Ovary (tissue), 9 donors: ENCODE data around the gene PLEK. TPM values are rescaled to one million over a fixed set of nuclear protein-coding genes. Genes with fewer than 3 reads are reported as not detected.

Source experiments
- DNase-seq, 5 donors: peaks; one replicate each; pipeline ENCODE4 v3.0.0-alpha.2; 2019 to 2020
- H3K27ac ChIP-seq, 2 donors: fragments of 200-600 bp; one replicate each; pipeline versions ENCODE4 v1.5.1 to v1.8.0; 2019 to 2022
- H3K27me3 ChIP-seq: fragments of 200-600 bp; one replicate; pipeline ENCODE4 v1.8.0; 2022
- H3K36me3 ChIP-seq: fragments of 200-600 bp; sonication (generic); one replicate; pipeline ENCODE4 v1.5.1; 2019
- H3K4me1 ChIP-seq: one replicate; pipeline ENCODE4 v1.8.1; 2013; ENCODE audit warnings: mild to moderate bottlenecking, moderate library complexity; ENCODE audit not compliant: insufficient read depth
- H3K4me3 ChIP-seq: fragments of 200-600 bp; sonication (generic); one replicate; pipeline ENCODE4 v1.5.1; 2017
- H3K9me3 ChIP-seq, 2 donors: fragments of 200-600 bp in 1 of 2; sonication (generic) in 1 of 2; one replicate each; pipeline versions ENCODE4 v1.5.1 to v1.8.1; 2013 to 2019; ENCODE audit warnings: mild to moderate bottlenecking in 1 of 2, moderate library complexity in 1 of 2
- CTCF ChIP-seq, 3 donors: fragments of 450-650 bp in 2 of 3; fragments of 200-600 bp in 1 of 3; IDR thresholded peaks; one replicate each; pipeline versions ENCODE4 v1.5.1 to v1.8.0; 2016 to 2022; ENCODE audit warnings: antibody characterized with exemption in 3 of 3, mild to moderate bottlenecking in 1 of 3
- EP300 ChIP-seq: sonication (generic); formaldehyde crosslinking; IDR thresholded peaks from one replicate; pipeline ENCODE4 v1.6.1; 2017; ENCODE audit warnings: antibody characterized with exemption
- POLR2A ChIP-seq: fragments of 450-650 bp; IDR thresholded peaks from one replicate; pipeline ENCODE4 v1.6.1; 2017; ENCODE audit warnings: antibody characterized with exemption, mild to moderate bottlenecking, moderate library complexity
- WGBS, 3 donors: extraction: QIAGEN DNeasy Blood & Tissue Kit in 1 of 3; methylation state at CpG; one replicate each; pipeline versions ENCODE4 v1.1.5 to v1.1.7; 2013 to 2017; 5-methylcytosine and 5-hydroxymethylcytosine counted together
- intact Hi-C, 4 donors: fragments of 100-400 bp; cut with DNase I; formaldehyde crosslinking; loops; one replicate each; pipeline versions ENCODE4 v1.11.0 to v1.15.1; 2022 to 2023
- polyA plus RNA-seq, 2 donors: library from polyadenylated mRNA; stranded (reverse); fragments of 200-250 nt in 1 of 2; fragments of 350-450 nt in 1 of 2; fragmentation: Illumina TruSeq in 1 of 2; extraction: RNeasy Lipid Tissue Mini Kit (QIAGEN cat#74804) in 1 of 2; gene quantifications; one replicate each; pipeline ENCODE4 v1.2.3, GENCODE V29; 2013 to 2014
- total RNA-seq, 7 donors: library from RNA; depleted of rRNA in 2 of 7; stranded (reverse); fragments of >200 nt in 2 of 7; fragmentation: NEBNext Ultra II Directional in 3 of 7; extraction: Animal tissue kit (Norgen Biotek cat#: 25700) in 3 of 7; gene quantifications; one replicate each; pipeline versions ENCODE4 v1.1.0 to v1.2.4, GENCODE V29; 2016 to 2023
- donor health status: DM: no; HTN: no; CAD: no; lungs with moderate emphysema.
- donor health status: DM: no; HTN: no; CAD: no.
- donor health status: Bipolar disorder and iron deficiency.
- donor health status: DM: yes; HTN: yes; CAD: no.
- donor health status: DM: no; HTN: no; CAD: no.
- donor health status: DM: yes; HTN: yes; CAD: no.

Gene PLEK
- total and polyA plus RNA-seq, 9 donors = 1.5 to 22.1 (median 2.7) TPM

- no peaks in the 10 kb centered on the region for H3K4me1 ChIP-seq
- no peak overlapping the region for H3K4me3 ChIP-seq
- no peaks in the 10 kb centered on the region for H3K9me3 ChIP-seq
- TF ChIP-seq CTCF (IDR thresholded peaks at IDR 0.05) (no peak), POLR2A (no peak), EP300 (no peak)
- intact Hi-C loops = loop anchor here in 1 of 4 donors (10.0 kb wide), 1 partner anchor 66 kb away; no protein-coding TSS in a partner anchor
- H3K27me3 ChIP-seq = no peaks in the 10 kb centered on the region
- WGBS, 3 donors = 69 to 80% (median 73%) methylated on average over 6 of the region's 6 CpGs
- no peaks in the 10 kb centered on the region for H3K36me3 ChIP-seq
- DNase-seq = no peak
- no peak overlapping the region for H3K27ac ChIP-seq
Observed at GRCh38 chr2:68368654-68369336, 3.7 kb downstream of the PLEK start.

- TF ChIP-seq POLR2A (no peak), EP300 (no peak), CTCF (IDR thresholded peaks at IDR 0.05) (no peak)
- Histone ChIP-seq H3K4me3 (no peak overlapping the region), H3K4me1 (no peaks in the 10 kb centered on the region), H3K27me3 (no peaks in the 10 kb centered on the region), H3K36me3 (no peaks in the 10 kb centered on the region), H3K27ac (no peak overlapping the region), H3K9me3 (no peaks in the 10 kb centered on the region)
- DNase-seq = no peak
- 85 to 88% (median 87%) methylated on average over 10 of the region's 10 CpGs for WGBS, 3 donors
- intact Hi-C loops = loop anchor here in 1 of 4 donors (10.0 kb wide), 1 partner anchor 65 kb away; no protein-coding TSS in a partner anchor
Observed at GRCh38 chr2:68369337-68369734, 4.3 kb downstream of the PLEK start.

- H3K36me3 ChIP-seq = no peaks in the 10 kb centered on the region
- 59 to 77% (median 69%) methylated on average over 1 of the region's 1 CpG for WGBS, 3 donors
- no peak overlapping the region for H3K4me3 ChIP-seq
- no peaks in the 10 kb centered on the region for H3K27me3 ChIP-seq
- no peak for TF ChIP-seq CTCF (IDR thresholded peaks at IDR 0.05)
- no peak for TF ChIP-seq POLR2A
- TF ChIP-seq EP300 = no peak
- DNase-seq = no peak
- H3K4me1 ChIP-seq = no peaks in the 10 kb centered on the region
- H3K27ac ChIP-seq = no peak overlapping the region
- intact Hi-C loops = no loop called here
- no peaks in the 10 kb centered on the region for H3K9me3 ChIP-seq
Observed at GRCh38 chr2:68371138-68371537, 6.1 kb downstream of the PLEK start.

- TF ChIP-seq POLR2A (no peak), EP300 (no peak), CTCF (IDR thresholded peaks at IDR 0.05) (no peak)
- no peaks in the 10 kb centered on the region for H3K9me3 ChIP-seq
- H3K27me3 ChIP-seq = no peaks in the 10 kb centered on the region
- intact Hi-C loops = no loop called here
- no peak overlapping the region for H3K4me3 ChIP-seq
- H3K36me3 ChIP-seq = no peaks in the 10 kb centered on the region
- 32 to 55% (median 46%) methylated on average over 3 of the region's 3 CpGs for WGBS, 3 donors
- no peak overlapping the region for H3K27ac ChIP-seq
- DNase-seq = no peak
- no peaks in the 10 kb centered on the region for H3K4me1 ChIP-seq
Observed at GRCh38 chr2:68371581-68371980, 6.5 kb downstream of the PLEK start.
